Pons (tissue), 1 donor: ENCODE measurements around the gene ZNF423.

ENCODE experiments used
- DNase-seq: peaks from one replicate; pipeline ENCODE4 v3.0.0-alpha.2; 2016; ENCODE audit warnings: low spot score

The ZNF423 gene

GRCh38 chr16:49640581-49640980, 215.3 kb downstream of the ZNF423 start:
- no peak for DNase-seq

DNA sequence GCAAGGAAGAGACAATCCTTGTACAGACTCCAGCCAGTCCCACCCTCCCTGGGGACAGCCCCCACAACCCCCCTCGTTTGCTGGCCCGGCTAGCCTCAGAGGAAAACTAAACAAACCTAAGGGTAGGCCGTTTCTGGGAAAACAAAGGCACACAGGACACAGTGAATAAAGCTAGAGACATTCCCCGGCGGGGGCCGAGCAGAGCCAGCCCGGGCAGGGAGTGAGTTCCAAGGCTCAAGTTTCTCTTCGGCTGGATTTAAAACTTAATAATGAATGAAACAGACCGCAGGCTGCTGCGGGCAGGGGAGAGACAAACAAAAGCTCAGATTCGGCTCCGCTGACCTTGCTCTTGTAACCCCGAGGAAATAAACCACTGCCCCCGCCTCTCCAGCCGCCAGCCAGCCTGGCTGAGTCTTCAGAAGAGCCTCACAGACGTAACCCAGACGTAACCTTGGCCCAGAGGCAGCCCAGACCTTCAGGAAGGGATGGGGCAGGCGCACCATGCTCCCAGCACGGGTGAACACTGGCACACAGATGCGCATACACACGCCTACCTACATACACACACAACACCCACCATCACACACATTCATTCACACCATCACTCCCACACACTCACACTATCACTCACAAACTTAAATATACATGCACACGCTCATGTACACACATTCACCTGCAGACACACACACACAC, 216.0 kb downstream of the ZNF423 start:
- DNase-seq, result no peak

GRCh38 chr16:49638673-49639610, 217.0 kb downstream of the ZNF423 start:
- DNase-seq, result no peak

- no peak for DNase-seq
Measured at GRCh38 chr16:49637933-49638672, 217.8 kb downstream of the ZNF423 start.

- no peak for DNase-seq
Measured at GRCh38 chr16:49637511-49637910, 218.4 kb downstream of the ZNF423 start.

GRCh38 chr16:49636608-49637007, 219.3 kb downstream of the ZNF423 start:
- DNase-seq, result no peak

GRCh38 chr16:49635591-49636581, 220.0 kb downstream of the ZNF423 start:
- DNase-seq, result no peak

DNA sequence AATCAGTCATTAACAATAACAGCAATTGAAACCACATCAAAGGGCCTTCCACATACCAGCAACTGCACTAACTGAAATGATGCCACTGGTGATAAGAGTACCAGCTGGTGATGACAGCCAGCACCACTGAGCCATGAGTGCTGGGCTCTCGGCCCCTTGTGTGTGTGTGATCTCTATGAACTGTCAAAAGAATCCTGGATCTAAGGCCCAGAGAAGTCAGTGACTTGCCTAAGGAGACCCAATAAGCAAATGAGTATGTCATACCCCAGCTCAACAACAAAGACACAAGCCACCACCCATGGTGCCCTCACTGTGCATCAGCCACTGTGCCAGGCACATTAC, 220.9 kb downstream of the ZNF423 start:
- DNase-seq, result no peak

DNA sequence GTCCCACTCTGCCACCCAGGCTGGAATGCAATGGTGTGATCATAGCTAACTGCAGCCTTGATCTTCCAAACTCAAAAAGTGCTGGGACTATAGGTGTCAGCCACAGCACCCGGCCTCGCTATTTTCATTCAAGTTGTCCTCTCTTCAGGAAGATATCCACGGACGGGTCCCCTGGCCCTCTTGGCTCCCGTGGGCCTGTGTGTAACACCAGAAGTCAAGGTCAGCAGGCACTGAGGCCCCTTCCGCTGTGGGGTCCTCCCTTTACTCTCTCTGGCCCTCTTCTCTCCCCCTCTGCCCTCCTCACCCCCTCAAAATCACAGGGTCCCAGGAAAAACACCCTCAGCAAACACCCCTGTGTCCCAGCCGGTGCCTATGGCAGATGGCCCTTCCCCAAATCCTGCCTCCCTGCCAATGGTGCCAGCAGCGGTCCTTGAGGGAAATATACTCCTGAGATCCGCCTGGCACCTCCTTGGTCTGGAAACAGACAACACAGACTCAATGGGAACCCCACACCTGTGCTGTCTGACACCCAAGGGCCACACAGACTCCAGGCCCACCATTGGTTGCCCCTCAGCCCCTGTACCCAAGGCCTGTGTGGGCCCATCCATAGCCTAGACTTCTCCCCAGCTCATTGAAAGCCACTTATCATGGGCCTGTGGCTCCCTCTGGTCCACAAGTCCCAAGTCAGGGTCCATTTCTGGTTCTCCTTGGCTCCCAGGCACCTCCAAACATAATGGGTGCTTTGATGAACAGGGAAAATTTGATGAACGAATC, 221.5 kb downstream of the ZNF423 start:
- no peak for DNase-seq

DNA sequence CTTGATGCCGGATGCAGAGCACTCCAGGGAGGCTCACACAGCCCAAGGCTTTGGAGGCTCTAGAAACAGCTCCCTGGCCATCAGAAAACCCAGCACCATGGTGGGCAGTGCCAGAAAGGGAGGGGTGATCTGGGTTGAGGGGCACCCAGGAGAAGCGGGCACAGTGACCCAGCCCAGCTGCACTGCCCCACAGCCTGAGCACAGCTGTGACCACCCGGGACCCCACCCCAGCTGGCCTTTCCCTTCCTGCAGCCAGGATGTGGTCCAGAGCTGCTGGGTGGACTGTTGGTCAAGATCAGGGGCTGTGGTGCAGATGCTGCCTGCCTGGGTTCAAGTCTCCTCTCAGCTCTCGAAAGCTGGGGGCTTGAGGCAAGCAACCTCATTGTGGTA, 223.1 kb downstream of the ZNF423 start:
- no peak for DNase-seq

- no peak for DNase-seq
Measured at GRCh38 chr16:49632086-49632794, 223.7 kb downstream of the ZNF423 start.

- DNase-seq, result no peak
Measured at GRCh38 chr16:49631187-49632041, 224.5 kb downstream of the ZNF423 start.

DNA sequence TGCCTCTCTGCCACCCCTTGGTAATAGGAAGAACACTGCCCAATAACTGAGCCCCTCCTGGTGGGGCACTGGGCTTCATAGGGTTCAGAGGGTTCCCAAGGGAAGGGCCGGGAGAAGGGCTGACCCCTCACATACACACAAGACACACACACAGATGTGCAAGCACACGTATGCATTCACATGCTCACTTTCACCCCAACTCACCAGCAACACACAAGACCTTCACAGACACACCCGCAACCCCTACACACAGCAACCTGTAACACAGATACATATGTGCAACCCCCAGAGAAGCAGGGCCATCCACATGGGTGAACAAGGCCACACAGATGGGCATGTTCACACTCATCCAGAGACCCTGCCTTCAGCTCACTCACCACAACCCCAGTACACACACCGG, 225.1 kb downstream of the ZNF423 start:
- no peak for DNase-seq

GRCh38 chr16:49629851-49630250, 226.1 kb downstream of the ZNF423 start:
- DNase-seq, result no peak

DNA sequence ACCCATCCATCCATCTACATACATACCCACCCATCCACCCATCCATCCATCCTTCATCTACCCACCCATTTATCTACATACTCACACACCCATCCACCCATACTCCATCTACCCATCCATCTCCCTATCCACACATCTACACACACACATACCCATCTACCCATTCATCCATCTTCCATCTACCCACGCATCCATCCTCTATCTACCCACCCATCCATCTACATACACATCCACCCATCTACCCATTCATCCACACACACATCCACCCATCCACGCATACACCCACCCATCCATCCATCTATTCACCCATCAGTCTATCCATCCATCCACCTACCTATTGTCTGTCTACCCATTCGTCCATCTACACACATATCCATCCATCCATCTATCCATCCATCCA, 227.8 kb downstream of the ZNF423 start:
- DNase-seq, result no peak

DNA sequence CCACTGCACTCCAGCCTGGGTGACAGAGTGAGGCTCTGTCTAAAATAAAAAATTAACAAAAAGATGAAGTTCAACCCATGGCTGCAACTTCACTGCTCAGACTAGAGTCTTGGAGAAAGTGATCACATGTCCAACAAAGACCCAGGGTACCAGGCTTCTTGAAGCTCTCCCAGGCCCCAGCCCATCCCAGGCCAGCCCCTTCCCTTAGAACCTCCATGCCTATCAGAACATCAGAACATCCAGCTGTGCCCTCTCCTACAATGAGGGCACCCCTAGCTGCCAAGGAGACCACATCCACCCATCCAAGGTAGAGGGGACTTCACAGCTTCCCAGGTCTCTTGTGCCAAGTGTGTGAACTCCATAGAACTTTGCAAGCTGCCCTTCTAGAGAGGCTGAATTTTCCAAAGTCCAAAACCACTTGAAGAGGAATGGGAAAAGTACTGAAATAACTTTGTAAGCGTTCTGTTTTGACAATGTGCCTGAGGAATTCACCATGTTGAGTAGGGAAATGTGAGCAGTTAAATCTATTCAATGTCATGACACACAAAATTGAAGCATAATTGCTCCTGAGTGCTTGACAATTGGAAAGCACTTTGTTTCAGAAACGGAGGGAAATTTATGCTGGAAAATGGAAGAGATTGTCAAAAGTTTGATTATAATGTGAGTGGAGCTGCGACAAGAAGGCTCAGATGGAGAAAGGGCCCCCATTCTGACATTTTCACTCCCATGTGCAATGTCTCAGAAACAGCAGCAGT, 230.4 kb downstream of the ZNF423 start:
- DNase-seq, result no peak

DNA sequence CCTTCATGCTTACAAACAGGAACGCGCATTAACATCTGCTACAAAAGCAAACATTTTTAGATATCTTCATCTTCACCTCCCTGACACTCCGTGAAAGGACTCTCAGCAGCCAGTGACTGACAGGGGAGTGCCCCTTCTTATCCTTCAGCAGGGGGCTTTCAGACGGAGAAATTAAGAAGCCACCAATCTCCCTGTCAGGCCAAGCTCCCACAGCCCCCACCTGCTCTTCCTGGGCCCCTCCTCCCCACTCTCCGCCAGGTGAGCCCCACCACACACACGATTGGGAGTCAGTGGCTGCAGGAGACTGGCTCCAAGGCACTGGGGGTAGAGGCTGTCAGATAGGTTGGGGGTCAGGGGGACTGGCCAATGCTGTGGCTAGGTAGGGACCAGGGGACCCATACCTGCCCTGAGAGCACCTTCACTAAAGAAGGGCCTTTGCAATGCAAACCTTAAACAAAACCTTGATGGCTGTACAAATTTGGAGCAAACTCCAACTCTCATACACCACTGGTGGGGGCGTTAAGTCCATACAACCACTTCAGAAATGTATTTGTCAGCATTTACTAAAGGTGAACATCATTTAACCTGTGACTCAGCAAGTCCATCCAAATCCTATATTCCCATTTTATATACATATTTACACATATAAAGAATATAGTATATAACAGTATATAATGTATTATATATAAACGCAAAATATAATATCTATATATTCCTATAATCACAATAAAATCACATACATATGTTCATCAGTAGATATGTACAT, 232.2 kb downstream of the ZNF423 start:
- no peak for DNase-seq
